ENCODE data around the gene WDR77.

The WDR77 gene

GRCh38 chr1:111424281-111424680, 24.8 kb downstream of the WDR77 start:
- DNase-seq, result no peak

GRCh38 chr1:111422546-111423391, 26.3 kb downstream of the WDR77 start:
- no peak for DNase-seq

DNA sequence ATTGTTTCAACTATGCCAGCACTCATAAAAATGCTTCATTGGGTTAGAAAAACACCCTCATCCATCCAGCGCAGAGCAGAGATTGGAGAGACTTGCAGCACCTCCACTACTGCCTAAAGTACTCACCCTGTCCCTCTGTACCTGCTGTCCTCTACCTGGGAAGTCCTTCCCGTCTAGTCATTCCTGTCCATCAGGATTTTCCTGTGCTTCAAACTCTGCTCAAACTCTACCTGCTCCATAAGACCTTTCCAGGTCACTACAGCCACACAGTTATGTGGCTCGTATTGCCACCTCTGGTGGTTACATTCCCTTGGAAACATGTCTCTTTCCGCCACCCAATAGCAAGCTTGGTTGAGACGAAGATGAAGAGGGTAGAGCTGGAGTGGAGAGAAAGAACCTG, 28.7 kb downstream of the WDR77 start:
- DNase-seq, result no peak

DNA sequence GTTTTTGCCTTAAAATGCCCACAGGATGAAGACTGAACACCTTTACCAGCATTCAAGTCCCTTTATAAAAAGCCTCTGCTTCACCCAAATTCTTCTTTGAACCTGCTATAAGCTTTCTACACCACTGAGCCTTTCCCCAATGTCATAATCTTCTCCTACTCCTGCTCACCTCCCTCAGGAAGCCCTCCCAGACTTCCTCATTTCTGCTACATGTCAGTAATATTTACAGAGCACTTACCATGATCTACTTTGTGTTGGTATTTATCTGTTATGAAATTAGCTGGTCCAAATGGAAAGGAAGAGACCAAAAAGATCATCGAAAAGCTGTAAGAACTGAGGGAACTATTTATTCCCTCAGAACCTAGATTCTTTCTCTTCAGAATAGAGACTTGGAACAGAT, 30.0 kb downstream of the WDR77 start:
- no peak for DNase-seq

DNA sequence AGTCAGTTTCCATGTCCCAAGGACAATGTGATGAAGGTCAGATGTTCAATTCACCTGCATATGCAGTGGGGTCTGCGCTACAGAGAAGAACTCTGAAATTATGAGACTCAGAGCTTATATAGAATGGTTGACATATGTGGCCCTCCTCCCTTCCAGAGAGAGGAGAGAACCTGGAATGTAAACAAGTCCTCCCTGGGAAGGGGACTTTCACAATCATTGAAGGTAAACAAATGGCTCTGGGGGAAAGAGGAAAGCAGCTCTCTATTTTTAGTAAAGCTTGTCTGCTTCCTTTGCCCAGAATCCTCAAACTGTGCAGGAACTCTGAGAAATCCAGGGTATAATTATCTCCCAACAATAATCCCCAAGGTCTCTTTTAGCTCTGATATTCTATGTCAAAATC, 31.3 kb downstream of the WDR77 start:
- DNase-seq, result no peak

- DNase-seq, result no peak
Observed at GRCh38 chr1:111415461-111415860, 33.6 kb downstream of the WDR77 start.

DNA sequence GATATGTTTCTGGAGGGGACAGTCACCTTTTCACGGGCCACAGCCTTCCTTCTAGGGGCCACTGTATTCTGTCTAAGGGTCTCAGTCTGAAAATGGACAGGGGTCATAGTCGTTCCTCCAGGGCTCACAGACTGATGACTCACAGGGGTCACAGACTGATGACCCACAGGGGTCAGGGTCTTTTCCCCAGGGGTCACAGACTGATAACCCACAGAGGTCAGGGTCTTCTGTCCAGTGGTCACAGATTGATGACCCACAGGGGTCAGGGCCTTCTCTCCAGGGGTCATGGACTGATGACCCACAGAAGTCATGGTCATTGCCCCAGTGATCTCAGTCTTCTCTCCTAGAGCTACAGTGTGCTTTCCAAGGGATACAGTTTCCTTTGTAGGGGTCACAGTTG, 34.3 kb downstream of the WDR77 start:
- no peak for DNase-seq

DNA sequence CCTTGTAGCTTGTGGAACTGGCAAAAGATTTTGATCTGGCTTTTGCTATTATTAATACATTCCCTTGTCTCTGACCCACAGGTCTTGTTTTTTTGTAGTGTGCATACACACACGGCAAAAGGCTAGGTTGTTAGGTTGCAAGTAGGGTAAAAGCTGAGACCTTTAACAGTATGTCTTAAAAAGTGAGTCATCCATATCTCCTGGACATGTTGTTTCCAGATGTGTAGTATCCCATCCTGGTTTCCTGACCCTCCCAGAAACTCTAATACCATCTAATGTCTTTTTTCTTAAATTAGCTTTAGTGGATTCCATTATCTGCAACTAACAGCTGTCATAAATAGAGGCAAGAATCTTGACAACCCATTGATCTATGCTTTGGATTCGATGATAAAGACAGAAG, 36.2 kb downstream of the WDR77 start:
- no peak for DNase-seq

DNA sequence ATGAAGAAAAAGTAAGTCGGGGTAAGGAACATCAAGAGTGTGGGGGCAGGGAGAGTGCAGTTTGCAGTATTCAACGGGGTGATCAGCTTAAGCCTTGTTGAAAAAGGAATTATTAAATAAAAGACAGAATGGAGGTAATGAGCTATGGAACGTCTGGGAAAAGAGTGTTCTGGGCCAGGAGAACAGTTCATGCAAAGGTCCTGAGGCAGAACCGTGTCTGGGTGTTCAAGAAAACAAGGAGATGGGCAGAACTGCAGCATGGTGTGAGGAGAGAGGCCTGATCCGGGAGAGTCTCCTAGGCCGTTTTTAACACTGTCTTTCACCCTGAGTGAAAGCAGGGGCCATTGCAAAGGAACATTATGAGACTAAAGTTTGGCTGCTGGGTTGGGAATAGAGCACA, 41.8 kb downstream of the WDR77 start:
- no peak for DNase-seq

GRCh38 chr1:111406321-111406768, 42.7 kb downstream of the WDR77 start:
- no peak for DNase-seq

GRCh38 chr1:111404588-111404987, 44.5 kb downstream of the WDR77 start:
- no peak for DNase-seq

GRCh38 chr1:111402083-111402482, 47.0 kb downstream of the WDR77 start:
- DNase-seq, result no peak

DNA sequence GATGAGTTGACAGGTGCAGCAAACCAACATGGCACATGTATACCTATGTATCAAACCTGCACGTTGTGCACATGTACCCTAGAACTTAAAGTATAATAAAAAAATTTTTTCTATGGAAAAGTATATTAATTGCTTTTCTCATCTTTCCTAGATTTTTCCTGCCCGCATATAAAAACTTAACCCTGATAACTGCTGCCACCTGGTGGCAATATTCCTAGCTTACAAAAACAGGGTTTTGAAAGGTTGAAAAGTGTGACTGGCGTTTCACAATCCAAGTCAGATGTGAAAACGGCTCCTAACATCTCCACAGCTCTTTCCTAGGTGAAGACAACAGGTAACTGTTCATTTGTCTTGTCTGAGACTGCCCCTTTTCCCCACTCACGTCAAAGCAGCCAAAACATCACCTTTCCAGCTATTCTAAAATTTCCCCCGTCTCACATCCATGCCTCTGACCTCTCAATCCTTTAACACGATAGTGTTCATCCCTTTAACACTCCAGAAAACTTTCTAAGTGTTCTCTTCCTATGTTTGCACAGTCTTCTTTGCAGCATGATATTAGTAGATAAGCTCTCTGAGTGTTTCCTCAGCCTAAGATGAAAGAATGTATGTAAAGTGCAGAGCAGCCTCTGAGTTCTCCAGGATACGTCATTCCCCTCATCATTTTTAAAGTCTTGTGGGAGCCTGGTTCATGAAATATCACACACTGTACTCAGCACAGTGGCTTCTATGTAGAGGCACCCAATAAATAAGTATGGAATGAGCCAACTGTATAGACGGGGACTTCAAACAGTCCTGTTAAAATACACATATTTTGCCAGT, 49.1 kb downstream of the WDR77 start:
- peak; percentile 15 for DNase-seq

DNA sequence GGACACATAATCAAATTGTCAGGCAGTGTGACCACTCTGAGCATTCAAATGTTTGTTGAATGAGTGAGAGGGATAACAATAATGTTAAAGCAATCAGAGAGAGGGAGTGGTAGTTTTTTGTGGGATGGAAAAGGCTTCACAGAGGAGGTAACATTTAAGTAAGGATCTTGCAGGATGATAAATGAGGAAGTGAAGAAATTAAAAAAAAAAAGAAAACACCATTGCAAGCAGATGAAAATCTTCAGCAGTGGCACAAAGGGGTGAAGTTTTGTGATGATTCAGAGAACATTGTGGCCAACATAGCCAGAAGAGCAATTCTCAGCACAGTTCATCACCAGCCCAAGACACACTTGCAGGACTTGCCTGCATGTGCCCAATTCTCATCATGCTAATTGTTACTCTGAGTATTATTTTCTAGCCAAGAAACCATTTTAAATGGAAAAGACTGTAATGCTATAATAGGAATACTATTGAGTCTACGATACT, 56.6 kb downstream of the WDR77 start:
- no peak for DNase-seq

- no peak for DNase-seq
Observed at GRCh38 chr1:111392042-111392441, 57.0 kb downstream of the WDR77 start.

Data from NCI-H2227 treated with DMSO at 0.1 percent for 48 hours (cell line).